GM19463 (cell line): ENCODE measurements around the gene PGLYRP2.

Experiments used
- ATAC-seq: cut with Tn5 transposase; IDR thresholded peaks from one replicate; pipeline ENCODE4 v1.9.1; 2021; ENCODE audit warnings: mild to moderate bottlenecking, moderate library complexity; ENCODE audit not compliant: unreplicated experiment

The PGLYRP2 gene

DNA sequence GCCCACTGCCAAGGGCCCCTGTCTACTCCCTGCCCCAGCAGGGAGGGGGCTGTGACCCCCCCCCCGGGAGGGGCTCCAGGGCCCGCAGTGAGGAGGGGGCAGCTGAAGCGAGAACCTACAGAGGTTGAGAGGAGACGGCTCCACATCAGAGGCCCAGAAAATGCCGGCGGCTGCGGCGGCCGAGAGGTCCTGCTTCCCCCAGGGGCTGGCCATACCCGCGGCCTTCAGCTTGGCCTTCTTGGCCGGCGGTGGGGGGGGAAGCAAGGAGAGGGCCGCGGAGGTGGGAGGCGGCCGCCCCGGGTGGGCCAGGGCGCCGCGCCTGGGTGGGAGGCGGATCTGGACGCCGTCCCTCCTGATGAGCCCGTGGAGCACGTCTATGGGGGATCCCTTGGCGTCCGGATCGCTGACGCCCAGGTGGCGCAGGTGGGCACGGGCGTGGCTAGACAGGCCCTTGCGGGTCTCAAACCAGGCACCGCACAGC, 51.3 kb downstream of the PGLYRP2 start:
- no peak for ATAC-seq

- ATAC-seq = no peak
Measured at GRCh38 chr19:15427350-15427700, 52.0 kb downstream of the PGLYRP2 start.

- no peak for ATAC-seq
Measured at GRCh38 chr19:15426485-15427349, 52.6 kb downstream of the PGLYRP2 start.

GRCh38 chr19:15425321-15425950, 53.9 kb downstream of the PGLYRP2 start:
- ATAC-seq = no peak

GRCh38 chr19:15424692-15425272, 54.5 kb downstream of the PGLYRP2 start:
- ATAC-seq = no peak

DNA sequence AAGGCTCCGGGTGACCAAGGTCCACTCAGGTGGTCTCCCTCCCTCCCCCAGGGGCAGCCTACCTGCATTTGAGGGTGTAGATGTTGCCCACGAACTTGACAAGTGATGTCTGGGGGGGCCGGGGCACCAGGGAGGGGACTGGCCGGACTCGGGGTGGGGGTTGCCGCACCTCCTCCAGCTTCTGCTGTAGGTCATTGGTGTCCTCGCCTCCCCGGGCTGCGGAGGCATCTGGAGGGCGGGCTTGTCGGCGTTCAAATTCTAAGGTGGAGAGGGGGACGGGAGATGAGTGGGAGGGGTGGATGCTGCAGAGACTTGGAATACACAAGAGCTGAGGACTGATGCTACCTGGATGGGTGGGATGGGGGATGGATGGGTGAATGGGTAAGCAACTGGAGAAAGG, 55.2 kb downstream of the PGLYRP2 start:
- no peak for ATAC-seq

DNA sequence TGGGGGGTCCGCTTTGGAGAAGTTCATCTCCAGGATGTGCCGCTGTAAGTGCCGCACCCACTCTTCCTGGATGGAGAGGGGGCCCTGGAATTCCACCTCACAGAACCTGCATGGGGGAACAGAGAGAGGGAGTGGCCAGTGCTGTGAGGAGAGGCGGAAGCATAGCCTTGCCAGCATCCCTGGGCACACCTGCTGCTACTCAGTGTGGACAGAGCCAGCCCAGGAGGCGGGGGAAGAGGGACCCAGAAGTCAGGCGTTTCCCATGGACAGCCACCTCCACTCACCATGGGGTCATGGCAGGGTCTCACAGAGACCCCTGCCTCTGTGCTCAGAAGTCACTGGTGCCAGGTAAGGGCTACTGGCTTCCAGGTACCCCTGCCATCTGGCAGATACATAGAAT, 56.2 kb downstream of the PGLYRP2 start:
- no peak for ATAC-seq

DNA sequence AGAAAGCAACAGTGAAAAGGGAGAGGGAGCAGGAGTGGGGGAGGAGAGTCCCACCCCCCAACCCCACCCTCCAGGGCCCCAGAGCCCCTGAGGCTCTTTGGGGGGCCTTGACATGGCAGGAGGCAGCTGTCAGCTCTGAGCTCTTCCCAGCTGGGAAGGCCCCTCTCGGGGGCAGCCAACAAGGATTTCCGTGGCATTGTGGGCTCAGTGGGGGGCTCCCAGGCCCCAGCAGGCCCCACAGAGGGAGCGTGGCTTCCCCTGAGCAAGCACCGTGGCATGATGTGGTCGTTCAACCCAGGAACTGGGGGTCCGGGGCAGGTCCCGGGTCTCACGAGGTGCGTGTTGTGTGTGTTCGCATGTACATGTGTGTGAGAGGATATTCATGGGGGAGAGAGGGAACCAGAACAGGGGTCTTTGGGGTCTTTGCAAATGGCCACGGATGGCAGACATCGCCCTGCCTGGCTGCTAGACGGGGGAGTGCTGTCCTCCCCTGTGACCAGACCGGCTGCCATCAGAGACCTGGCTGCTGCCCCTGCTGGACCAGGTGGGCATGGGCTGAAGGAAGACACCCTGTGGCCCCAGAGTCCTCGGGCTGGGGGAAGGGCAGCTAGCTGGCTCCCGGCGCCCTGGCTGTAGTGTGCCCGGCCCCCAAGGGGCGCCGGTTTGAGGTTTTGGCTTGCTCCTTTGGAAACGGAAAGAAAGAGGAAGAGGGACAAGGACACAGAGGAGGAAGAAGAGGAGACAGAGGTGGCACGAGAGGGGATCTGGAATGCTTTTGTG, 56.8 kb downstream of the PGLYRP2 start:
- no peak for ATAC-seq

- no peak for ATAC-seq
Measured at GRCh38 chr19:15421721-15422260, 57.5 kb downstream of the PGLYRP2 start.

- no peak for ATAC-seq
Measured at GRCh38 chr19:15421136-15421695, 58.1 kb downstream of the PGLYRP2 start.

GRCh38 chr19:15419413-15420025, 59.8 kb downstream of the PGLYRP2 start:
- no peak for ATAC-seq
